SJSA1 (cell line): ENCODE data around the gene SDHA. TPM values are rescaled to one million over a fixed set of nuclear protein-coding genes. Genes with fewer than 3 reads are reported as not detected.
"Not testable (repeated sequence)": the region's sequence is repeated elsewhere in the genome, so short reads cannot be mapped to it uniquely, and the experiment has no call there.

Experiments used
- DNase-seq, 2 experiments: peaks; one replicate each; pipeline ENCODE4 v3.0.0-alpha.2; 2015 to 2020; ENCODE audit warnings: low spot score in 2 of 2, low read depth in 1 of 2
- H3K27ac ChIP-seq: fragments of 250-450 bp; sonication (Bioruptor Pico); 2 replicates; pipeline ENCODE4 v1.5.1; 2020; ENCODE audit warnings: mild to moderate bottlenecking, moderate library complexity
- H3K27me3 ChIP-seq: fragments of 250-450 bp; sonication (Bioruptor Pico); replicated peaks from 2 replicates; pipeline ENCODE4 v1.5.1; 2020; ENCODE audit warnings: mild to moderate bottlenecking, moderate library complexity
- H3K36me3 ChIP-seq: fragments of 250-450 bp; sonication (Bioruptor Pico); 2 replicates; pipeline ENCODE4 v1.5.1; 2020; ENCODE audit warnings: mild to moderate bottlenecking
- H3K4me1 ChIP-seq: fragments of 250-450 bp; sonication (Bioruptor Pico); replicated peaks from 2 replicates; pipeline ENCODE4 v1.6.1; 2021; ENCODE audit warnings: mild to moderate bottlenecking
- H3K4me3 ChIP-seq: fragments of 250-450 bp; sonication (Bioruptor Pico); 2 replicates; pipeline ENCODE4 v1.5.1; 2020; ENCODE audit warnings: mild to moderate bottlenecking
- H3K9me3 ChIP-seq: fragments of 250-450 bp; sonication (Bioruptor Pico); replicated peaks from 2 replicates; pipeline ENCODE4 v1.5.1; 2020; ENCODE audit warnings: mild to moderate bottlenecking
- total RNA-seq: library from RNA; depleted of rRNA; stranded (reverse); fragments of >200 nt; shearing (Covaris generic); gene quantifications from 2 replicates; pipeline ENCODE4 v1.2.3, GENCODE V29; 2014

Gene SDHA
- total RNA-seq, 1 experiment from 2014 or later, result 57.1 TPM

DNA sequence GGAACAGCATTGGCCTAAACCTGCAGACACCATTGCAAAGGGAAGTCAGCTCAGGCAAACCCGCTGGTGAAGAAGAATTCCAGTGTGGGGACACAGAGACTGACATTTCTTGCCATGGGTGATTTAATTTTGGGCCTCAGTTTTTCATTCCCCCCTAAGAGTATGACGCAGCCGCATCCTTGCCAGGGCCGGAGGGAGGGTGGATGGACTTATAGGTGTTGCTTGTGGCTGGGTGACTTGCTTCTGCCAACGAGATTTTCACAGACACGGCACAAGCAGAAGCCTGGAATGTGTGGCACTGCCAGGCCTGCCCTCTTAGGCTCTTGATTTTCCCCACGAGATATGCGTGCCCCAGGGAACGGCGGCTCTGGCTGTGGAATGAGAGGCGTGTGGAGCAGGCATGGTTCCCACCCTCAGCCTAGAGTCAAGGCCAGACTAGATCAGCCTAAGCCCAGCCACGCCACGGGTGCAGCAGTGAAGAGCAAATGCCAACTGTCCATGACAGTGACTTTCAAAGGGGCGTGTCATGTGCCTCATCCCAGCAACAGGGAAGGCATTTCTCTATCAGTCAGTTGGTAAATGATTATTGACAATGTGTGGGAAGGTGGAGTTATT, 61.0 kb downstream of the SDHA start:
- DNase-seq, H3K9me3 ChIP-seq, H3K4me3 ChIP-seq, H3K27ac ChIP-seq, H3K4me1 ChIP-seq, H3K27me3 ChIP-seq: not testable (repeated sequence)
- H3K36me3 ChIP-seq, result peaks cover 19% of the 10 kb centered on the region; the same call in 1 of the 2 replicates

DNA sequence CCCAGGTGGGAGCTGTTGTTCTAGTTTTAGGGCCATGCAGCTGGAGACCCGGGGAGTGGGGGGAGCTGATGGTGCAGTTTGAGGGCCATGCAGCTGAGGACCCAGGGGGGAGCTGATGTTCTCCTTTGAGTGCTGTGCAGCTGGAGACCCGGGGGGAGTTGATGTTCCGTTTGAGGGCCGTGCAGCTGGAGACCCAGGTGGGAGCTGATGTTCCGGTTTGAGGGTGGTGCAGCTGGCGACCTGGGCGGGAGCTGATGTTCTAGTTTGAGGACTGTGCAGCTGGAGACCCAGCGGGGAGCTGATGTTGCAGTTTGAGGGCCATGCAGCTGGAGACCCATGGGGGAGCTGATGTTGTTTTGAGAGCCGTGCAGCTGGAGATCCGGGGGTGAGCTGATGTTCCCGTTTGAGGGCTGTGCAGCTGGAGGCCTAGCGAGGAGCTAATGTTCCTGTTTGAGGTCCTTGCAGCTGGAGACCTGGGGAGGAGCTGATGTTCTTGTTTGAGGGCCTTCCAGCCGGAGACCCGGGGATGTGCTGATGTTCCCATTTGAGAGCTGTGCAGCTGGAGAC, 68.0 kb downstream of the SDHA start:
- no peaks in the 10 kb centered on the region for H3K27me3 ChIP-seq
- H3K9me3 ChIP-seq, result no peaks in the 10 kb centered on the region
- no peak overlapping the region for H3K27ac ChIP-seq
- no peaks in the 10 kb centered on the region for H3K4me1 ChIP-seq
- DNase-seq, result no peak
- H3K4me3 ChIP-seq, result no peak overlapping the region
- H3K36me3 ChIP-seq, result peaks cover 13% of the 10 kb centered on the region

DNA sequence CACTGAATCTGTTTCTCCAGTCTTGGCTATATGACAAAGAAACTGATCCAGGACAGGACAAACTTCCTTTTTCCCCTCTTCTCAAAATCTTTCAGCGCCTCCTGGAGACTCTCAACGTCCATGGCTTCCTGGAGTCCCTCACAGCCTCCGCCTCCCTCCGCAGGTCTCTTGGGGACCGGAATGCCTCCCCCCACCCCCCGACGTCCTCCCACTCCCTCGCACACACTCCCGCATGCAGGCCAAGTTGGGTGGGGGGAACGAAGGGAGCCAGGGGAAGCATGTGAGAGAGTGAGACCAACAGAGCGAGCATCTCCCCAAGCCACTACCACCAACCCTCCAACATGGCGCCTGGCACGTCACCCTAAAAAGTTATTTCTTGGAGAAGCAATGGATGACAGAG, 72.1 kb downstream of the SDHA start:
- H3K9me3 ChIP-seq, DNase-seq, H3K4me3 ChIP-seq: not testable (repeated sequence)

DNA sequence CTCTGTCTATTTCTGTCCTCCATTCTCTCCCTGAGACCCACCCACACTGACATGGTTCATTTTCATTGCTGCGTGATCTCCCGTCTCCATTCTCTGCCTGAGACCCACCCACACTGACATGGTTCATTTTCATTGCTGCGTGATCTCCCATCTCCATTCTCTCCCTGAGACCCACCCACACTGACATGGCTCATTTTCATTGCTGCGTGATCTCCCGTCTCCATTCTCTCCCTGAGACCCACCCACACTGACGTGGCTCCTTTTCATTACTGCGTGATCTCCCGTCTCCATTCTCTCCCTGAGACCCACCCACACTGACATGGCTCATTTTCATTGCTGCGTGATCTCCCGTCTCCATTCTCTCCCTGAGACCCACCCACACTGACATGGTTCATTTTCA, 73.2 kb downstream of the SDHA start:
- not testable (repeated sequence) for H3K27ac ChIP-seq, DNase-seq, H3K36me3 ChIP-seq, H3K9me3 ChIP-seq, H3K4me1 ChIP-seq, H3K27me3 ChIP-seq, H3K4me3 ChIP-seq

More for the DNA sequence above, 72.1 kb downstream of the SDHA start:
- peaks cover 13% of the 10 kb centered on the region for H3K36me3 ChIP-seq
- H3K4me1 ChIP-seq, H3K27ac ChIP-seq, H3K27me3 ChIP-seq: not testable (repeated sequence)

DNA sequence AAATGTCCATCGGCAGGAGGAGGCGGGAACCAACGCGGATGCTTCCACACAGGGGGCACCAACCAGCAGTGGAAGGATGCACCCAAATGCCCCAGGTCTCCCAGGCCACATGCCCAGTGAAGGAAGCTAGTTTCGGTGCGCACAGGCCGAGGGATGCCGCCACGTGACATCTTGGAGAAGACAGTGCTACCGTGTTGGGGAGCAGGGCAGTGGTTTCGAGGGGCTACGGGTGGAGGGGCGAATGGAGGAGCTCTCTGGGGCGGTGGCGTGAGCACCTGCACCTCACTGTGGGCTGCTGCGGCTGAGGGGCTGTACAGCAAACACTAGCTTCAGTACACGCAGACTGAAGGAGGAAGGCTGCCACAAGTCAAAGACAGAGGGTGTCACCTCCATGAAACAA, 76.7 kb downstream of the SDHA start:
- not testable (repeated sequence) for DNase-seq, H3K27ac ChIP-seq, H3K36me3 ChIP-seq

DNA sequence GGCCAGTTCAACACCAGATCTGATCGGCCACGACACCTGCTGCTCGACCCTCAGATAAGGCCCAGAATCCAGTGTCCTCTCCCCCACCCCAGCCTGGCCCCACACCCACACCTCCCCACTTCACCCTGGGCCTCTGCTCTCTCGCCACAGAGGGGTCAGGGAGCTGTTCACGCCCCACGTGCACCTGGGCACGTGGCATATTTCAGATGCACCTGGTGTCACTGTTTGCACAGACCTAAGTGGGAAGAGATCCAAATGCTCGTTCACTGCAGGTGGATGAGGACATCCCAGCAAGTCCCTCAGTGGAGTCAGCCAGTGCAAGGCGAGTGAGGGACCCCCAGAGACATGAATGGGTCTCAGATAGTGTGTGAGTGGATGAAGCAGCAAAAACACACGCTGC, 78.1 kb downstream of the SDHA start:
- H3K4me3 ChIP-seq, H3K9me3 ChIP-seq, DNase-seq, H3K36me3 ChIP-seq, H3K27ac ChIP-seq, H3K27me3 ChIP-seq, H3K4me1 ChIP-seq: not testable (repeated sequence)

More for the DNA sequence above, 76.7 kb downstream of the SDHA start:
- H3K4me1 ChIP-seq, H3K4me3 ChIP-seq, H3K9me3 ChIP-seq, H3K27me3 ChIP-seq: not testable (repeated sequence)

DNA sequence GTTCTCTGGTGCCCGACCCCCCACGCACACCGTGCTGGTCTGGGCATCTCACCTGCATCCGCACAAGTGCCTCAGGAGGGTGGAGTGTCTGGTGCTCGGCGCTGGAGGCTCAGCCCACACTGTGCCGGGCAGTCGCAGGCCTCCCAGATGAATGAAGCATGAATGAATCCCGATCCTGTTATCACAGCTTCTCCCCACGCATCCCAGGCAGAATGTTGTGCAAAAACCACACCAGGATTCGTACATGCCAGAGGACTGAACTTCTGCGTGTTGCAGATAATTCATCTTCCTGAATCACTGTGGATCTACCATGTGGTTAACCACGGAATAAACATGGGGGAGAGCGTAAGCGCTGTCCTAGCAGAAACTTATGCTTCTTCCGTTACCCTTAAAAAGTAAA, 78.8 kb downstream of the SDHA start:
- not testable (repeated sequence) for H3K4me3 ChIP-seq, H3K27ac ChIP-seq, H3K4me1 ChIP-seq, H3K27me3 ChIP-seq, H3K36me3 ChIP-seq, H3K9me3 ChIP-seq
- peak in 1 of 2 experiments; percentile 52 for DNase-seq

DNA sequence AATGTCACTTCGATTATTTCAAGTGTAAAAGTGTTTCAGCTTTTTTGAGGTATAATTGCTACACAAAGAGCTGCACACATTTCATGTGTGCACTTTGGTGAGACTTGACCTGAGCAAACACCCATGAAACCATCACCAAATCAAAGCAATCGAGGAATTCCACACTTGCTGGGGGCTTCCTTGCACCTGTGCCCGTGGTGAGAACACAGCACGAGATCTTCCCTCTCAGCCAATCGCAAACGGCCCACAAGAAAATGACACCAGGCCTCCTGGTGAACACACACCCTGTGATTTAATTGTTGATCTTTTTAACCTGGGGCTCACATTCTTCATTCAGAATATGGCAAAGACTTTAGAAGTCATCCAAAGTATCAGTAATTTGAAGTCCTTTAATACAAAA, 79.3 kb downstream of the SDHA start:
- not testable (repeated sequence) for H3K36me3 ChIP-seq, H3K4me1 ChIP-seq, H3K9me3 ChIP-seq, H3K4me3 ChIP-seq, H3K27ac ChIP-seq, H3K27me3 ChIP-seq, DNase-seq

DNA sequence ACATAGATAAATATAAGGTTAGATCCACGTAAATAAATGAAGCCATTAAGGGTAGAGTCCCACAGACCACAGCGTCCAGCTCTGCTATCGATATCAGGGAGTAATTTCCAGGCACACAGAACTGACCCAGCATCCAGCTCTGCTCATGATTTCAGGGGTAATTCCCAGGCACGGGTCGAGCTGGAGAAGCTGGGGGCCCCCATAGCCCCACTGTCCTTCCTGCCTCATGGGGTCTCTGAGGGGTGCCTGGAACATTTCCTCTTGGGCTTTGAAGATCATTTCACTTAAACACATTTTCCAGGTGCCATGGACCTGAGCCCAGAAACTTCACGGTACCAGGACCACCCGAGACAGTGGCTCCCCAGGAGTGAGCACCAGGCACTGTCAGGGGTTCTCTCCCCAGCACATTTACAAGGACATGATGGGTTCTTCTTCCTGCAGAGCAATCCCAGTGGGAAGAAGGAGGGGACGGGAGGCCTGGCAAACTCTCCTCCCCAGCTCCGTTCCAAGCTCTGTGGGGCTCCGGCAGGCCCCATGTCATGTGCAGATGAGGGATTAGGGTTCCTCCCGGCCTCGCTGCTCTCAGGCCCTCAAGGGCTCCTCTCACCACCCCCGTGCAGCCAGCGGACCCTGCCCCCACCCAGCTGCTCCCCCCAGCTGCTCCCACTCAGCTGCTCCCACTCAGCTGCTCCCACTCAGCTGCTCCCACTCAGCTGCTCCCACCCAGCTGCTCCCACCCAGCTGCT, 80.0 kb downstream of the SDHA start:
- not testable (repeated sequence) for H3K4me1 ChIP-seq, H3K27ac ChIP-seq, DNase-seq, H3K27me3 ChIP-seq, H3K9me3 ChIP-seq, H3K36me3 ChIP-seq, H3K4me3 ChIP-seq

DNA sequence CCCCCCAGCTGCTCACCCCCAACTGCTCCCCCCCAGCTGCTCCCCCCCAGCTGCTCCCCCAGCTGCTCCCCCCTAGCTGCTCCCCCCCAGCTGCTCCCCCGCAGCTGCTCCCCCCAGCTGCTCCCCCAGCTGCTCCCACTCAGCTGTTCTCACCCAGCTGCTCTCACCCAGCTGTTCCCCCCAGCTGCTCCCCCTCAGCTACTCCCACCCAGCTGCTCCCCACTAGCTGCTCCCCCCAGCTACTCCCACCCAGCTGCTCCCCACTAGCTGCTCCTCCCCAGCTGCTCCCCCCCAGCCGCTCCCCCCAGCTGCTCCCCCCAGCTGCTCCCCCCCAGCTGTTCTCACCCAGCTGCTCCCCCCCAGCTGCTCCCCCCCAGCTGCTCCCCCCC, 80.6 kb downstream of the SDHA start:
- no peak overlapping the region for H3K27ac ChIP-seq
- H3K4me3 ChIP-seq, result no peak overlapping the region
- H3K4me1 ChIP-seq, result peaks cover 4% of the 10 kb centered on the region
- DNase-seq, result no peak
- no peaks in the 10 kb centered on the region for H3K36me3 ChIP-seq
- no peaks in the 10 kb centered on the region for H3K27me3 ChIP-seq
- H3K9me3 ChIP-seq, result no peaks in the 10 kb centered on the region

DNA sequence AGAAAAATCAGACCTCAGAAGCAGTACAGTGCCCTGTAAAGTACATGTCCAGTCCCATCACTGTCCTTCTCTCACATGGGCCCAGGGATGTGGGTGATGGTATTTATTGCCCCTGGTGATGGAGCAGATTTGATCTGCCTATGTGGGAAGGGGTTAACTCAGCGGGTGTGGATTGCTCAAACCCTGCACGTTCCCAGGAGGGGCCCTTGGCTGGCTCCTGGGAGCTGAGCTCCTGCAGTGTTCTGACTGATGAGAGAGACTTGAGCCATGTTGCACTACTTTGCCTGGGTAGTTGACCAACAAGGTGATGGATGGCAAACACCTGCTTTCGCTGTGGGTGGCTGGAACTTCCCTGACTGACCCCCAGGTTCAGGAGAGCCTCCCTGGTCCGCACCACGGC, 81.8 kb downstream of the SDHA start:
- H3K9me3 ChIP-seq, H3K27me3 ChIP-seq, H3K4me1 ChIP-seq, DNase-seq, H3K4me3 ChIP-seq, H3K27ac ChIP-seq, H3K36me3 ChIP-seq: not testable (repeated sequence)

DNA sequence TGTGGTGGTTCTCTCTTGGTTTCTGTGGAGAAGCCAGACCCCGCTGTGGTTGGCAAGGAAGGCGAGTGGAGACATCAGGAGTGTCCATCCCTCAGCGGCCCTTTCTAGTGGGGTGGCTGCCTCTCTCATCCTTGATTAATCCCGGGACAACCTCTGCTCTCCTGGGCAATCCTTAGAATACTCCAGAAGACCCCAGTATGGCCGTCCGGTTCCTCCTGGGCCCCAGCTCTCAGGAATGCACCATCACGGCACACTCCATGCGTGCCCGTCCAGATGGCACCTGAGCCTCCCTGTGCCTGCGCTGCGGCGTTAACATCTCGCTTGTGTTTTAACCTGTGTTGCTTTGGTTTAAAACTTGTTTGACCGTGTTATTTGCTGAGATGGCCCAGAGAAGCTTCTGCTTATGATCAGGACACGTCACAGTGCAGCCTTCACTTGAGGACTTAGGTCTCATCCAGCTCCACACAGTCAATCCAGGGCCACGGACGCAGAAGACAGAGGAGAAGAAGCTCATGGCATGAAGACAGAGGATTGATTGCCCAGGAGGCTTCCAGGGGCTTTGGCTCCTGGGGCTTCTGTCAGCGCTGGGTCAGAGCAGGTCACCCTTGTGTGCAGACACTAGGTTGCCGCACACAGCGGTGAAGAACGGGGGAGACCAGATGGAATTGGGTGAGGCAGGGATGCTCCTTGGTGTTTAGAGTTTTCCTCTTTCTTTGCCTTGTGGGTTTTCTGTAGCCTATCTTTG, 82.7 kb downstream of the SDHA start:
- not testable (repeated sequence) for H3K27me3 ChIP-seq, H3K9me3 ChIP-seq, H3K4me1 ChIP-seq, H3K36me3 ChIP-seq, H3K4me3 ChIP-seq, H3K27ac ChIP-seq, DNase-seq

DNA sequence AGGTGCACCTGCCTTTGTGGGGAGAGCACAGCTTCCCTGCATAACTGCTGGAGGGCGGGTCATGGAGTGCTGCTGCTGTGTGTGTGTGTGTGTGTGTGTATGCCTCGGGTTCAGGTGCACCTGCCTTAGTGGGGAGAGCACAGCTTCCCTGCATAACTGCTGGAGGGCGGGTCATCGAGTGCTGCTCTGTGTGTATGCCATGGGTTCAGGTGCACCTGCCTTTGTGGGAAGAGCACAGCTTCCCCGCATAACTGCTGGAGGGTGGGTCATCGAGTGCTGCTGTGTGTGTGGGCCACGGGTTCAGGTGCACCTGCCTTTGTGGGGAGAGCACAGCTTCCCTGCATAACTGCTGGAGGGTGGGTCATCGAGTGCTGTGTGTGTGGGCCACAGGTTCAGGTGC, 84.3 kb downstream of the SDHA start:
- H3K4me3 ChIP-seq, H3K9me3 ChIP-seq: not testable (repeated sequence)

DNA sequence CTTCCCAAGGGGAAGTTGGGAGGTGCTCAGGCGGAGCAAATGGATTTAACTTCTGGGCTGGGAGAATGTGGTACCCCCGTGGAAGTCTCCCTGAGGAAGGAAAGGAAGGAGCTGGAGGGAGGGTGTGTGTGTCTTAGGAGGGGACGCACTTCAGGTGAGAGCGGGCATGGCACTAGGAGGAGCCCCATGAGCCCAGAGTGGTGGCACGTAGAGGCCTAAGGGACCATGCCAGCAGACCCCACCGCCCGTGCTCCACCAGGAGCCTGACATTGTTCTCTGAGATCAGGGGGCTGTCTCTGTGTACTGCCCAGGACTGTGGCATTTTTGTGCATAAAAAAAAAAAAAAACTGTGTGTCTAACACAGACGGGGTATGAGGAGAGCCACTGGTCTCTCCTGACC, 84.8 kb downstream of the SDHA start:
- Histone ChIP-seq H3K4me3 (no peak overlapping the region), H3K9me3 (no peaks in the 10 kb centered on the region), H3K4me1 (no peaks in the 10 kb centered on the region), H3K36me3 (peaks cover 18% of the 10 kb centered on the region), H3K27me3 (no peaks in the 10 kb centered on the region), H3K27ac (no peak overlapping the region)
- no peak for DNase-seq

More for the DNA sequence above, 84.3 kb downstream of the SDHA start:
- DNase-seq, H3K4me1 ChIP-seq, H3K27me3 ChIP-seq, H3K27ac ChIP-seq: not testable (repeated sequence)
- H3K36me3 ChIP-seq, result peaks cover 17% of the 10 kb centered on the region
